Skeletal muscle satellite cell (primary cell): ENCODE data around the gene MAML2.

Source experiments
- H3K27me3 ChIP-seq: 2 replicates; pipeline ENCODE4 v1.7.0; 2013; ENCODE audit warnings: low read length; ENCODE audit not compliant: control insufficient read depth, insufficient read depth
- H3K36me3 ChIP-seq: 2 replicates; pipeline ENCODE4 v1.7.0; 2013; ENCODE audit warnings: mild to moderate bottlenecking, control low read depth, low read length; ENCODE audit not compliant: insufficient read depth
- H3K4me1 ChIP-seq: 2 replicates; pipeline ENCODE4 v1.7.0; 2013; ENCODE audit warnings: low read length; ENCODE audit not compliant: control insufficient read depth, insufficient read depth
- H3K4me2 ChIP-seq: 2 replicates; pipeline ENCODE4 v1.7.0; 2013; ENCODE audit warnings: mild to moderate bottlenecking, low read length
- H3K4me3 ChIP-seq: 2 replicates; pipeline ENCODE4 v1.7.0; 2013; ENCODE audit warnings: low read length
- H3K9ac ChIP-seq: 2 replicates; pipeline ENCODE4 v1.7.0; 2013; ENCODE audit warnings: mild to moderate bottlenecking, low read depth, low read length, moderate library complexity
- H3K9me3 ChIP-seq: replicated peaks from 2 replicates; pipeline ENCODE4 v1.7.0; 2013; ENCODE audit warnings: mild to moderate bottlenecking, control low read depth, low read length

The MAML2 gene

GRCh38 chr11:96061730-96062129 is 281.3 kb downstream of the MAML2 start:
- Histone ChIP-seq H3K36me3 (peaks cover 14% of the 10 kb centered on the region), H3K4me3 (no peak overlapping the region), H3K27me3 (no peaks in the 10 kb centered on the region), H3K9ac (no peak overlapping the region), H3K9me3 (no peaks in the 10 kb centered on the region), H3K4me1 (peaks cover 40% of the 10 kb centered on the region), H3K4me2 (peak overlapping the region; percentile 51)

- Histone ChIP-seq H3K4me2 (no peak overlapping the region), H3K27me3 (no peaks in the 10 kb centered on the region), H3K36me3 (peaks cover 13% of the 10 kb centered on the region), H3K4me3 (no peak overlapping the region), H3K9me3 (no peaks in the 10 kb centered on the region), H3K9ac (no peak overlapping the region), H3K4me1 (peaks cover 45% of the 10 kb centered on the region)
Observed at GRCh38 chr11:96061069-96061468, 281.9 kb downstream of the MAML2 start.

DNA sequence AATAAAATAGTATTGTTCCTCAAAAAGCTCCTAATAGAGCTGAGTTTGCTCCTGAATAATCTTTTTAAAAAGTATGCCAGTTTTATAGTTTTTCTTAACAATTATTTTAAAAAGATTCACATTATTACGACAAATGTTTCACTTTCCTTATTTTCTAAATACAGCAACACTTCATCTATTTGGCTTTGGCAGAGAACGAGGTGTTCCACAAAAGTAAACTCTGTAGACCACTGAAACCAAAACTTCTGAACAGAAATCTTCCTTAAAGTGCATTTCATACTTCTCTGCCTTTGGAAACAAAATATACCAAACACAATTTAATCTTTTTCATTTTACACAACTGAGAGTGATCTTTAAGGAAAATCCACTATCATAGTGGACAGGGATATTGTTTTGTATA is 285.5 kb downstream of the MAML2 start:
- Histone ChIP-seq H3K9me3 (no peaks in the 10 kb centered on the region), H3K9ac (no peak overlapping the region), H3K36me3 (peaks cover 13% of the 10 kb centered on the region), H3K27me3 (no peaks in the 10 kb centered on the region), H3K4me3 (no peak overlapping the region), H3K4me1 (peaks cover 57% of the 10 kb centered on the region), H3K4me2 (no peak overlapping the region)

GRCh38 chr11:96056576-96056975 is 286.4 kb downstream of the MAML2 start:
- Histone ChIP-seq H3K4me1 (peaks cover 56% of the 10 kb centered on the region), H3K36me3 (peaks cover 13% of the 10 kb centered on the region), H3K27me3 (no peaks in the 10 kb centered on the region)

GRCh38 chr11:96055706-96056387 is 287.1 kb downstream of the MAML2 start:
- Histone ChIP-seq H3K4me3 (no peak overlapping the region), H3K9ac (peak overlapping the region; percentile 15), H3K4me1 (peaks cover 50% of the 10 kb centered on the region), H3K4me2 (peak overlapping the region; percentile 19), H3K27me3 (no peaks in the 10 kb centered on the region), H3K36me3 (peaks cover 8% of the 10 kb centered on the region), H3K9me3 (no peaks in the 10 kb centered on the region)

More at GRCh38 chr11:96056576-96056975, 286.4 kb downstream of the MAML2 start:
- no peak overlapping the region for H3K4me2 ChIP-seq
- H3K9me3 ChIP-seq, result no peaks in the 10 kb centered on the region
- no peak overlapping the region for H3K4me3 ChIP-seq
- no peak overlapping the region for H3K9ac ChIP-seq

GRCh38 chr11:96054870-96055705 is 287.9 kb downstream of the MAML2 start:
- H3K4me2 ChIP-seq, result no peak overlapping the region
- no peak overlapping the region for H3K4me3 ChIP-seq
- peaks cover 3% of the 10 kb centered on the region for H3K36me3 ChIP-seq
- H3K9ac ChIP-seq, result peak overlapping the region; percentile 15
- no peaks in the 10 kb centered on the region for H3K27me3 ChIP-seq
- no peaks in the 10 kb centered on the region for H3K9me3 ChIP-seq
- H3K4me1 ChIP-seq, result peaks cover 50% of the 10 kb centered on the region

GRCh38 chr11:96052921-96053651 is 289.9 kb downstream of the MAML2 start:
- Histone ChIP-seq H3K9me3 (no peaks in the 10 kb centered on the region), H3K27me3 (no peaks in the 10 kb centered on the region), H3K4me3 (peak overlapping the region; percentile 7), H3K9ac (peak overlapping the region; percentile 32), H3K36me3 (no peaks in the 10 kb centered on the region), H3K4me2 (peak overlapping the region; percentile 55), H3K4me1 (peaks cover 50% of the 10 kb centered on the region)

GRCh38 chr11:96051820-96052219 is 291.2 kb downstream of the MAML2 start:
- Histone ChIP-seq H3K27me3 (no peaks in the 10 kb centered on the region), H3K36me3 (no peaks in the 10 kb centered on the region), H3K9me3 (no peaks in the 10 kb centered on the region), H3K4me3 (no peak overlapping the region), H3K4me1 (peaks cover 50% of the 10 kb centered on the region), H3K4me2 (no peak overlapping the region), H3K9ac (no peak overlapping the region)

GRCh38 chr11:96050435-96051182 is 292.4 kb downstream of the MAML2 start:
- no peaks in the 10 kb centered on the region for H3K9me3 ChIP-seq
- H3K4me2 ChIP-seq, result no peak overlapping the region
- H3K36me3 ChIP-seq, result no peaks in the 10 kb centered on the region
- H3K27me3 ChIP-seq, result no peaks in the 10 kb centered on the region
- peaks cover 44% of the 10 kb centered on the region for H3K4me1 ChIP-seq
- no peak overlapping the region for H3K4me3 ChIP-seq
- no peak overlapping the region for H3K9ac ChIP-seq

DNA sequence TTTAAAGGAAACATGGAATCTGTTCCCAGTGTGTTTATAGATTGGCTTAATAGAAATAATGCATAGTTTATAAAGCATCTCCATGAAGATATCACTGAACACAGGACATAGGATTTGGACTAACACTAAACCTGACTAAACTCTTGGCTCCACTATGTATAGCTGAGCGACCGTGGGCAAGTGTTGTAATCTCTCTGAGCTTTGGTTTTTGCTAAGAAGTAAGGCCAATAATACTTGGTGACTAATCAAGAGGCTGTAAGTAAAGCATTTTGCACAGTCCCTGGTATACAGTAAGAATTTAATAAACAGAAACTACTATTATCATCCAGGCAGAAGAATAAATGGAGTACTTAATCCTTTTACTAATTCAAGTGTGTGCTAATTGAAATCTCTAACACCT is 293.6 kb downstream of the MAML2 start:
- Histone ChIP-seq H3K4me1 (peaks cover 36% of the 10 kb centered on the region), H3K27me3 (no peaks in the 10 kb centered on the region), H3K4me3 (no peak overlapping the region)

More for the DNA sequence above, 293.6 kb downstream of the MAML2 start:
- peaks cover 4% of the 10 kb centered on the region for H3K36me3 ChIP-seq
- H3K4me2 ChIP-seq, result no peak overlapping the region
- H3K9ac ChIP-seq, result no peak overlapping the region
- no peaks in the 10 kb centered on the region for H3K9me3 ChIP-seq
